Measurements from ENCODE around the gene COL19A1.

DNA sequence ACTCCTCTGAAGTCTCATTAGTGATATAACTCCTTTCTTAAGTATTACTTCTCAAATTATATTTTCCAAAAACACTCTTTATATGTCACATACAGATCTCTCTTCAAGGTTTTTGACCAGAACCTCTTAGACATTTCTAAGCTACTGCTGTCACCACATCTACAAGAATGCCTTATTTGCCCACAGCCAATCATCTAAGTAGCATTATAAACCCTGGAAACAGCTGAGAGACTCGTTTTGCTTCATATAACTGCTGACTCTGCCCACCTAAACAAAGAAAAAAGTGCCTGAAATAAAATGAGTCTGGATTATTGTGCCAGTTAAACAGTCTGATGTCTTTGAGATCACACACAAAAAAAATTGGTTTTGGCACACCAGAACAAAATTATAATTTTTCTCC lies 270.6 kb downstream of the COL19A1 start:
- TF ChIP-seq, protein P1, sequence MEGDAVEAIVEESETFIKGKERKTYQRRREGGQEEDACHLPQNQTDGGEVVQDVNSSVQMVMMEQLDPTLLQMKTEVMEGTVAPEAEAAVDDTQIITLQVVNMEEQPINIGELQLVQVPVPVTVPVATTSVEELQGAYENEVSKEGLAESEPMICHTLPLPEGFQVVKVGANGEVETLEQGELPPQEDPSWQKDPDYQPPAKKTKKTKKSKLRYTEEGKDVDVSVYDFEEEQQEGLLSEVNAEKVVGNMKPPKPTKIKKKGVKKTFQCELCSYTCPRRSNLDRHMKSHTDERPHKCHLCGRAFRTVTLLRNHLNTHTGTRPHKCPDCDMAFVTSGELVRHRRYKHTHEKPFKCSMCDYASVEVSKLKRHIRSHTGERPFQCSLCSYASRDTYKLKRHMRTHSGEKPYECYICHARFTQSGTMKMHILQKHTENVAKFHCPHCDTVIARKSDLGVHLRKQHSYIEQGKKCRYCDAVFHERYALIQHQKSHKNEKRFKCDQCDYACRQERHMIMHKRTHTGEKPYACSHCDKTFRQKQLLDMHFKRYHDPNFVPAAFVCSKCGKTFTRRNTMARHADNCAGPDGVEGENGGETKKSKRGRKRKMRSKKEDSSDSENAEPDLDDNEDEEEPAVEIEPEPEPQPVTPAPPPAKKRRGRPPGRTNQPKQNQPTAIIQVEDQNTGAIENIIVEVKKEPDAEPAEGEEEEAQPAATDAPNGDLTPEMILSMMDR (IDR thresholded peaks at IDR 0.05; ENCODE audit: low read length): no peak
- no peak for TF ChIP-seq EZH2 (optimal IDR thresholded peaks at IDR 0.05; ENCODE audit: low read depth, low read length)

All from MM.1S (cell line).